Measurements from ENCODE around the gene IL16. TPM values are rescaled to one million over a fixed set of nuclear protein-coding genes. Genes with fewer than 3 reads are reported as not detected.

IL16 gene
- 0.46 and 1.6 TPM in 2 replicates for total RNA-seq

DNA sequence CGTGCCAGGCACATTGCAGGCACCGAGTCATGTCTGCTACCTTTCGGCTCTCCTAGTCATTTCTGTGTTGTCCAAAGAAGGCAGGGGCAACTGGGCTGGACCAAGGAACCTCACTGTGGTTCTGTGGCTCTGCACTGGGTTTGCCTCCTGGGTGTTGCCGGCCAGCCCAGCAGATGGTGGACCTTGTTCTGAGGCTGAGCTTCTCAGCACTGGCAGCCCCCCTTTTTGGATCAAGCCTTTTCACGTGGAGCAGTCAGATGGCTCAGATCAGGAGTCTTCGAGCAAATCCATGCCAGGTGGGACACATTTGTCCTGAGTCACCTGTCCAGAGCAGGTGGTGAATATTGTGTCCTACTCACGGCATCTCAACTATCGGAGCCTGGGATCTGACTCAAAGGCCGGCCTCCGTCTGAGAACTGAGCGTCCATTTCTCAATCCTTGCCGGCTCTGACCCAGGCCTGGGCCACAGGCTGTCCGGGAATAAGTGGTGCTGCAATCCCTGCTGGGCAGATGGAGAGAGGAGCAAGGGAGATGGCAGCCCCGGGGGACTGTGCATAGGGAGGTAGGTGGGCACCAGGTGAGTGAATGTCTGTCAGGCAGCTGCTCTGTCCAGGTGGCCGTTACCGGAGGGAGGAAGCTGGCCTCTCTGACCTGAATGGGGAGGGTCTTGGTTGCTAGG, at the start of gene IL16:
TSS of gene IL16 (plus strand) at position 304 of the 679 bp plus-strand sequence. CDS start 28,521 bp downstream, outside the sequence.

DNA sequence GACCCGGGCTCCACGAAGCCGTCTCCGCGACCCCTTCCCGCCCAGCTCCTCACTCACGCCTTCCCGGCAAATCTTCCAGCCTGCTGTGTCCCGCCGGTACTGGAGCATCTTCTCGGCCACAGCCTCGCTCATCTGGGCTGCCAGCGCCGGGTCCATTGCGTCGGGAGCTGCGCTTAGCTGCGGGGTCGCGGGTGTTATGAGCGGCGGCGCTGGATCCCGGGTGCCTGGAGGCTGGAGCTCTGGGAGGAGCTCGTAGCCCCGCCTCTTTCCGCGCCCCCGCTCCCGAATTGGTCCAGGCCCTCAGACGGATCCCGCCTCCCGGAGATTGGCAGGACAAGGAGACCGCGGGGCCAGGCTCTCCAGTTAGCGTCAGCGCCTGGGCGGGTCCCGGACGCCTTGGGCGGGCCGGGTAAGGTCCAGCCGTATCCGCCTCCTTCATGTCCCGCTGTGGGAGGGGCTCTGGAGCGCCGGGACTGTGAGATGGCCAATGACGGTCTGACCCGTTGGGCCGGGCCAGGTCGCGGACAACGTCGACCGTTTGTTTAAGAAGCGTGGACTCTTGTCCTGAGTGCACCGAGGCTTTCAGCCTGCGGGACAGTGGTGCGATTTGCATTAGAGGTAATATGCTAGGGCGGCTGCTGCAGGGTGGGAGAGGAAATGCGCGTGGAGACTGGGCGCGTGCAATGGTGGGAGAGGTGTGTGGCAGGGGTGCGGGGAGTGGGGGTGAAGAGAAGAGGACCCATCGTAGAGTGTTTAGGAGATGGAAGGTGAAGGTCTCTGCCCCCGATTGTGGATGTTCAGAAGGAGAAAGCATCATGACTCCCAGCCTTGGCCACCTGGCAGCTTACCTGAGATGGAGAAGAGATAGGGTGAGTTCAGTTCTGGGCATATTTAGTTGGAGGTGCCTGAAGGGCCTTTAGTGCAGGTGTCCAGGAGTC, 127.5 kb downstream of the IL16 start, which contains the start of gene STARD5:
TSS of gene STARD5 (minus strand) at position 198 of the 938 bp plus-strand sequence. CDS start at position 156, 42 bp downstream.

Other genes with a start within 250 kb of the IL16 start
- gene MESD, start 207.1 kb upstream of the IL16 start, total RNA-seq = 18.2 and 20.1 TPM in 2 replicates
- 2.1 and 2.8 TPM in 2 replicates for gene TLNRD1, start 196.0 kb upstream of the IL16 start, total RNA-seq
- gene CFAP161, start 62.6 kb upstream of the IL16 start, total RNA-seq = not detected in 2 replicates
- gene STARD5, start 127.3 kb downstream of the IL16 start, total RNA-seq = 11.8 and 23.0 TPM in 2 replicates
- under 0.01 TPM in 1 of 2 replicates, not detected in the other for gene TMC3, start 177.3 kb downstream of the IL16 start, total RNA-seq